Measurements from ENCODE around the gene GJA3.
A peak's percentile ranks its signal among the peaks of the same experiment; 100 is the strongest.

GJA3 gene

DNA sequence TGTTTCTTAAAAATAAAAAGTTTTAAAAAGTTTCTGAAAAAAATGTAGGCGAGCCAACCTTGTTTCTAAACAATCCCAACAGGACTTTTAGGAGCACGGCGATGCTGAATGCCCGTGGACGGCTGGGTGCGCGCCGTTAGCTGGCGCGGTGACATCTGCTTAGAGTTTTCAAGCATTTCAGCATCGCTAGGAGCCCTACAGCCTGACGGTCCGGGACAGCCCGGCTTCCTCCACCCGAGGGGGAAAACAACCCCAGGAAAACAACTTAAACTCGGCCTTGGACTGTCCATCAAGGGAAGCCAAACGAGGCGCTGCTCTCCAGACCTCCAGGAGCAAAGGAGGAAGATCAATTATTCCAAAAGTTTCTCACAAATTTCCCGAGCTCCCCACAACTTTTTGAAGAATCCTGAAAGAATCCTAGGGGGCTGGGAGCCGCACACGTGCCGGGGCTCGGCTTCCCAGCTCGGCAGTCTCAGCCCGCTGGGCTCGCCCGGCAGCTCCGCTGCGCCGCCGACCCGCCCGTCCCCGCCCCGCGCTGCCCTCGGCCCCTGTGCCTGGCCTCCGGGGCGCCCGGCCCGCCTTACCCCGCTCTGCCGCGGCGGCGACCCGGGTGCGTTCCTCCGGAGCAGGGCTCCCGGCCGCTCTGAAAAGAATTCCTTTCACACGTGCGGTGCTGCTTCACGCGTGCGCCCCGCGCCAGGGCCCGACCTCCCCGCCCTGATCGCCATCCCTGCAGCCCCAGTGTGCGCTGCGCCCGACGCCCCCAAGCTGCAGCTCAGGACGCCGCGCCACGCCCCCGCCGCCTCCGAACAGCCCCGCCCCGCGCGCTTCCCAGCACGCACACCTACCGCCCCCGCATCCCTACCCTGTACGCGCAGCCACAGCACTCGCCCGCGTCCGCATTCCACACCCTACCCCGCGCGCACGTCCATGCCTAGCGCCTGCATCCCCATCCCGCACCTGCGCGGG is at the start of gene GJA3:
TSS of gene GJA3 (minus strand) at position 747 of the 969 bp plus-strand sequence. CDS start 17,764 bp downstream, outside the sequence.
- DNase-seq (ENCODE audit: low read depth in 2 of 2, low spot score in 1 of 2), result peak in 1 of 2 donors; percentile 48

DNA sequence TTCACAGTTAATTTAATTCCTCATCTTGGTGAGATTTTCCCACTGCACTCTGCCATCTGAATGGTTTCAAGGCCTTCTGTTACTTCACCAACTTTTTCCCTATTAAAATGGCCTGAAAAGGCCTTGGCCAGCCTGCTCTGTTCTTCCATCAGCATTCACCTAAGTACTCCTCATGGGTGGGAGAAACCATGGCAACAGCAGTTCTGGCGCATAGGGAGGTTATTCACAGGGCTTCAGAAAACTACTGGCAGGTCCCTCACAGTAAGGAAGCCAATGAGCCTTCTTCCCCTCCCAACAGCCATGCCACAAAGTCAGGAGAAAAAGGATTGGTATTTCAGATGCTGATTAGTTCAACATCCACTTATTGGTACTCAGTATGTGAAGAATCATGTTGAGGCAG is 49.1 kb upstream of the GJA3 start:
- no peak for DNase-seq (ENCODE audit: low read depth in 2 of 2, low spot score in 1 of 2)

DNA sequence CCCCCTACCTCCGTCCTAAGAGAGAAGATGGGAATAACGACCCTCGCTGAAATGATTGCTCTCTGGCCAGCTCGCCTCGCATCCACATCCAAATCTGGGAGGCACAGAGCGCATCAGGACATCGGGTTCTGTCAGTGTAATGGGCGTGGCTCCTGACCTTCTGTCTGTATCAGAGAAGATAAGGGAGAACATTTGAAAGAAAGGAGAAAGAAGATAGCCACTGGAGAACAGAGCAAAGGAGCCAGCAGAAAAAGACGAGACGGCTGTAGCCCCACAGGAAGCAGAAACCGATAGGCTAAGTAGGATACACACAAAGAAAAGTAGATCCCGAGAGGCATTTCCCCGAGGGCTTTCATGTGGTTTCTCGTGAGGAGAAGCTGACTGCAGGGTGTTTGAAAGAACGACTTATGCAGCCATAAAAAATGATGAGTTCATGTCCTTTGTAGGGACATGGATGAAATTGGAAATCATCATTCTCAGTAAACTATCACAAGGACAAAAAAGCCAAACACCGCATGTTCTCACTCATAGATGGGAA is 45.9 kb upstream of the GJA3 start:
- no peak for DNase-seq (ENCODE audit: low read depth in 2 of 2, low spot score in 1 of 2)

DNA sequence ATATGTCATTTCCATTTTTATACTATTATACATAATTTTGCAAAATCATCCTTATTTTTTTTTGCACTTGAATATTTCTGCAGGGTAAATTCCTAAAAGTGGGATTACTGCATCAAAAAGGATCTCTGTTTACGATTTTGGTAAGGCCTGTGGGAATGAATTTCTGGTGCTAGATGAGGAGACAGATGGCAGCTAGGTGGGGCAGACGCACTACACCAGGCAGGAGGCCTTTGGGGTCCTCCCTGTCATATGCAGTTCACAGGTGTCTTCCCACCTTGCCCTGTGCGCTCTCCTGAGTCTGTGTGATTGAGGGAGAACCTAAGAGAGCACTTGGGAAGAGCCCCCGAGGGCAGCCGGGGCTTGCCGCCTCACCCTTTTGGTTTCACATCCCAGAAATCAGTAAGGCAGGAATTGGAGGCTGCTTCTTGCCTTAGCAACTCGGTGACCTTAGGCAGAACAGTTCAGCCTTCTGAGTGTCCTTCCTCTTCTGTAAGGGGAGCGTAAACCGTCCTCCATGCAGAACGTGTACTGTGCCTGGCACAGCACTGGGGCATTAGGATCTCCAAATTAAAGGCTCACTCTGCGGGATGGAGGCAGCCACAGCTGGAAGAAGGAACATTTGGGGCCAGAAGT is 45.3 kb upstream of the GJA3 start:
- DNase-seq (ENCODE audit: low read depth in 2 of 2, low spot score in 1 of 2), result no peak

DNA sequence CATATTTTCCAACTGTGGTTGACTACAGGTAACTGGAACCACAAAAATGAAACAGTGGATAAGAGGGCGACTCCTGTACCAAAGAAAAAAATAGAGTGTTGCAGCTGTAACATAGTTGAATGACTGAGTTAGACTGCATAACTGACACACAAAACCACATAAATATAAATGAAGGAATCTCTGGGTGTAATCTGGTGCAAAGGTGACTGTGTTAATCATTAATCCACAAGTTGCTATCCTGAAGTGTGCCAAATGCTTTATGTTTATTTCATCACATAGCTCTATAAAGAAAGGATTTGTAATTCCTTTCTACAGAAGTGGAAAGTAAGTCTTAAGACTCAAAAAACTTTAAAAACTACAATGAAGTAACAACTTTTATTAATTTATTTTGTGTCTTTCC is 37.9 kb upstream of the GJA3 start:
- DNase-seq (ENCODE audit: low read depth in 2 of 2, low spot score in 1 of 2), result no peak

DNA sequence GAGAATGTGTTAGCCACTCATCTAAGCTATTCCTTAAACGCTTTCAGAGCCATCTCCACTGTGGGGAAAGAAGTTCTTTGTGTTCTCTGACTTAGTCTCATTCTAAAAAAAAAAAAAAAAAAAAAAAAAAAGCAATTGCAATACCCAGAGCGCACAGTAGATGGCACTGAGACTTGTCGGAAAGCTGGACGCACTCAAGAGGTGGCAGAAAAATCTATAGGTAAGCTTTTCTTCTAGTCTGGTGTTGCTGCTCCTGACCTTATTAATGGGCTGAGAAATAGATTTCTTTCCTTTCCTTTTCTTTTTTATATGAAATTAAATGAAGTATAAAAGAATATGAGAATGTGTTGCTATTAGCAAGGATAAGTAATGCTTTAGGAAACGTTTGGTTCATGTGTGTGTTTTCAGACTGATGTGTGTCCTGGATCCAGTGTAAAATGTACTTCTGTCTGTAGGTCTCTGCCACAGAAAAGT is 36.5 kb upstream of the GJA3 start:
- no peak for DNase-seq (ENCODE audit: low read depth in 2 of 2, low spot score in 1 of 2)

DNA sequence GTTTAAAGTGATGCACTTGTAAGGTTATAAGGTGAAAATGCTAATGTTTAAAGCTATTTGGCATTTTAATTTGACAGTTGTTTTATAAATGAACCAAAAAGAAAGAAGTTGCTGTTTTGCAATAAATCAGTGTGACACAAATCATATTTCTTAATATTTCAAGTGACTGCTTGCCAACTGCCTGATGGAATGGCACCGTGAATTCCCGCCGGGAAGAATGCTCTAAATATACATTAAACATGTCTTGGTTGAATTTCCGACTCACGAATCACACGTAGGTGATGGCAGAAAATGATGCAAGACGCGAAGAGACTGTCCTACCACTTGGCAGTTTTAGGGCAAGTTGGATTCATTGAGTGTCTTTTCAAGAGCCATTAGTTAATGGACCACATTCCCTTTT is 34.9 kb upstream of the GJA3 start:
- DNase-seq (ENCODE audit: low read depth in 2 of 2, low spot score in 1 of 2), result no peak

DNA sequence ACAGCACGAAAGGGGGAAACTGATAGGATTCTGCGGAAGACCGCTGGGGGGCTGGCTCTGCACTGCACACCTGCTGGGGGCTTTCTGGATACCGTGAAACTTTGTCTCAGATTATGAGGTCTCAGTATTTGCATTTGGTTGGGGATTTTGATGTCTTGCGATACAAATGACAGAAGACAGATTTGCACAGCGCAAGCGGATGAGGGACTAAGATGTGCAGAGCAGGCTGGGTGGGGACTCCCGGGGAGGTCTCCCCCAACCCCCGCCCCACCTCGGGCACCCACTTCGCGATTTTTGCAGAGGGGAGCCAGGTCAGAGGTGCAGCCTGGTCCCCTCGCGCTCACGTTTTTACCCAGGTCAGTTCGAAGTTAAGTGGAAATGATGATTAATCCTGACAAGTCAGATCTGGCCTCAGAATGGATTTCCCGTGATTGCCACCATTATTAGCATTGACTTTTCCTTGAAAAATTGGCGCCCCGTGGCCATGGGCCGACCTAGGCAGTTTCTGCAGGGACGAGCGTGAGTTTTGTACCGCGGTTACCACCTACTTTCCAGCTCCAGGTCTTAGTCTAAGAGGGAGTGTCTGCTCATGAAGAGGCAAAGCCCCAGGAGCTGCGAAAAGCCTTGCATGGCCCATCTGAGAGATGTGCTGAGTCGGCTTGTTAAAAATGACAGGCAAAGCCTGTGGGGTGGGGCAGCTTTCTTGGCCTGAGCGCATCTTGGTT is 33.2 kb upstream of the GJA3 start:
- DNase-seq (ENCODE audit: low read depth in 2 of 2, low spot score in 1 of 2), result no peak

DNA sequence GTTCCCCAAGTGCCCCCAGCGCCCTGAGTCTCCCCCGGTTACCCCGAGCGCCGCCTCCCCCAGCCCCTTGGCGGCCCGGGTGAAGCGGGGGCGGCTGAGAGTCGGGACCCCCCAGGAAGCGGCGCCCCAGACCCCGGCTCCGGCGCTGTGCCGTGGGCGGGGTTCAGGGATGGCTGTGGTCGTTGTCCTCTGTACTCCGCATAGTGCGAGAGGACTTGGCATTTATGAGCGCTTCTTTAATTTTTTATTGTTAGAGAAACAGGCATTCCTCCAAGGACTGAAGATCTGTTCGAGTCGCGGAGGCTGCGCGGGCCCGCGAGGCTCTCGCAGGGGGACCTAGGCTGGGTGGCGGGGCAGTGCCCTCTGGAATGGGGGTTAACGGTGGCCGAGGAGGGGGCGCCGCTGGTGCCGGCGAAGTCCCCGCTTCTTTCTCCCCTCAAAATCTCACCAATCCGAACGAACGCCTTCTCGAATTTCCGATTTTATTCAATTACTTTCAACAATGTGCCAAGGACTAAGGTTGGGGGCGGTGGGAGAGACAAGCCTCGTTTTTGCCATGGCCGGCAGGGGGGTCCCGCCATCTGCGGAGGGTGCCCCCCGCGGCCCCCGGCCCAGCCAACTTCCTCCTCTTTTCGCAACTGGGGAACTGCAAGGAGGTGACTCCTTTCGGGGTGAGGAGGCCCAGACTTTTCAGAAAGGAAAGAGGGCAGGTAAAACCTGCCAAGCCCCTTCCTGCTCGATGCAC is 32.5 kb upstream of the GJA3 start:
- DNase-seq (ENCODE audit: low read depth in 2 of 2, low spot score in 1 of 2), result no peak

DNA sequence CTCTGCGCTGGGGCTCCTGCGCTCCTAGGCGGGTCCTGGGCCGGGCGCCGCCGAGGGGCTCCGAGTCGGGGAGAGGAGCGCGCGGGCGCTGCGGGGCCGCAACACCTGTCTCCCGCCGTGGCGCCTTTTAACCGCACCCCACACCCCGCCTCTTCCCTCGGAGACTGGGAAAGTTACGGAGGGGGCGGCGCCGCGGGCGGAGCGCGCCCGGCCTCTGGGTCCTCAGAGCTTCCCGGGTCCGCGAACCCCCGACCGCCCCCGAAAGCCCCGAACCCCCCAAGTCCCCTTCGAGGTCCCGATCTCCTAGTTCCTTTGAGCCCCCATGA is 31.9 kb upstream of the GJA3 start, which contains the start of gene GJB2:
TSS of gene GJB2 (minus strand) at position 103 of the 326 bp plus-strand sequence. CDS start 3,357 bp downstream, outside the sequence.
- DNase-seq (ENCODE audit: low read depth in 2 of 2, low spot score in 1 of 2), result no peak

DNA sequence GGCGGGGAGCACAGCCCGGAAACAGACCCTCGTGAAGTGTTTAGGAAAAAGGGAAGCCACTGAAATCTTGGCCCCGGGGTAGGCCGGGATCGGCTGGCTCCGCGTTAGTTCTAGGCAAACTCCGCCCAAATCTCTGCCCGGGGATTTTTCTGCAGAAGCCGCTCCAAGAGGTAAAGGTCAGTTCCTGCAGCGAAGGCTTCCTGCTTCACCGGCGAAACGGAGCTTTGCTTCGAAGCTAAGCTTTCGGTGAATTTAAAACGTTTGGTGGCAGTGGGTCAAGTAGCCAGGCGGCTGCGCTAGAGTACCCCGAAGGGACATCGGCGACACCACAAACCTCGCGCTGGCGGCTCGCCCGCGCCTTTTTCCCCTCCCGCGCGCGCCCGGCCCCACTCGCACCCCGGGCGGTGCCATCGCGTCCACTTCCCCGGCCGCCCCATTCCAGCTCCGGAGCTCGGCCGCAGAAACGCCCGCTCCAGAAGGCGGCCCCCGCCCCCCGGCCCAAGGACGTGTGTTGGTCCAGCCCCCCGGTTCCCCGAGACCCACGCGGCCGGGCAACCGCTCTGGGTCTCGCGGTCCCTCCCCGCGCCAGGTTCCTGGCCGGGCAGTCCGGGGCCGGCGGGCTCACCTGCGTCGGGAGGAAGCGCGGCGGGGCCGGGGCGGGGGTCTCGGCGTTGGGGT is 31.4 kb upstream of the GJA3 start:
- no peak for DNase-seq (ENCODE audit: low read depth in 2 of 2, low spot score in 1 of 2)

DNA sequence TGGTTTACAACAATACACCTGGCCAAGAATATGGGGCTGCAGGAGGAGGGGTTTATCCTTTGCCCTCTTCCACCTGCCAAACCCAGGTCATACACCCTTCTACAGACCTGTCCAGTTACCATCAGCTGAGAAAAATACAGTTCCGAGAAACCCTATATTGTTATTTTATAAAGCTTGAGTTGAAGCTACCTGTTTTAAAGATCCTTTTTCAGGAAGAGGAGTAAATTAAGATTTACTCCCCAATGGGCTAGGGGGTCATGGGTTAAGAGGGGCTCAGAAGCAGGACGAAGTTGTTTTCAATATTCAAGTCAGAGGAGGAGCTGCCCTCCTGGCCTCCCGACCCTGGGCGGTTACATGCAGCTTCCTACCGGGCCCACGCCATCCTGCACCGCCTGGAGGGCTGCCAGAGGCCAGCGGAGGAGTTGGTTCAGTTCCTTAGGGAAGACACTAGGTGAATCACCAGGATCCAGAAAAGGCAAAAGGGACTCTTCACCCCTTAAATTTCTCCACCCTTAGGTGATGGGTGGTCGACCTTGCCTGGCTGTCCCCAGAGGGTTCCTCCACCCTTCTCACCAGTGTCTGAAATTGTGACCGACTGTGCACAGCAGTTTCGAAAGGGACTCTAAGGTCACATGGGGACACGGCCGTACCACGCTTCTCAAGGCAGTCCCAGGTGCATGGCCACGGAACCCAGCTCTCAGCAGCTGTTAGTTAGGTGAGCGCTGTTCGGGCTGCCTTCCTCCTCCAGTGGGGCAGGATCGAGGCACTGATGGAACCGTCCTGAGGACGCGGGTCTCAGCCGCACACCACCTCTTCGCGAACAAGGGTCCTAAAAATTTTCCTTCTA is 30.7 kb upstream of the GJA3 start:
- DNase-seq (ENCODE audit: low read depth in 2 of 2, low spot score in 1 of 2), result no peak

DNA sequence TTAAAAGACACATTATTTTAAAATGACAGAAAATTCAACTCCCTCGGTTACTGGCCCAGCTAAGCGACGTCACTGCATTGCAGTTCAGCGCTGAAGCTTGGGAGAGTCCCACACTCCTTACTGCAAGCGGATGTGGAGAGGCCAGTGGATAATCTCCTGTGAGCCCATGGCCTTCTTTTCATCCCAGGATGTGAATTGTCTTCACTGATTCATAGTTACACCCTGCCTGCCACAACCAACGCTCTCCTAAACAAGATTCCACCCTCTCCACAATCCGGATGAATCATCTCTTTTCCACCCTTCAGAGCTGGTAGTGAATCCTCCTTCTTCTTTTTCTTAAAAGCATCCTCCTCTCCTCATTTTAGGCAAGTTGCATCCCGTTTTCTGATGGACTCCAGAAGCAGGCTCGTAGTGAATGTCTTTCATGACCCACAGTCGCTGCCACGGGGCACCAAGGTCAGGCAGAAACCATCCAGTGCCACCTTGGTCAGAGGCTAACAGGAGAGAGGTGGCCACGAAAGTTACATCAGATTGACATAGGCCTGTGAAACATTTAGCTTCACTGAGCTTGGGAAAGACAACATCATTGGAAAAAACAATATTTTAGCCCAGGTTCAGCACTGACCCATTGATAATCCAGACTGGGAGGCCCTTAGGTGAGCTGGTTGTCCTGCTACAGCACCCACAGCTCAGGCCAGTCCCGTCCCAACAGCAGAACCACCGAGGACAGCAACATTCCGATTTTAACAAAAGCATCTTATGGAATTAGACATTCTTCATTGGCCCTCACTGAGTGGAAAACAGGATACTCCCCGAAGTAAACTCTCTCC is 29.8 kb upstream of the GJA3 start:
- DNase-seq (ENCODE audit: low read depth in 2 of 2, low spot score in 1 of 2), result no peak

DNA sequence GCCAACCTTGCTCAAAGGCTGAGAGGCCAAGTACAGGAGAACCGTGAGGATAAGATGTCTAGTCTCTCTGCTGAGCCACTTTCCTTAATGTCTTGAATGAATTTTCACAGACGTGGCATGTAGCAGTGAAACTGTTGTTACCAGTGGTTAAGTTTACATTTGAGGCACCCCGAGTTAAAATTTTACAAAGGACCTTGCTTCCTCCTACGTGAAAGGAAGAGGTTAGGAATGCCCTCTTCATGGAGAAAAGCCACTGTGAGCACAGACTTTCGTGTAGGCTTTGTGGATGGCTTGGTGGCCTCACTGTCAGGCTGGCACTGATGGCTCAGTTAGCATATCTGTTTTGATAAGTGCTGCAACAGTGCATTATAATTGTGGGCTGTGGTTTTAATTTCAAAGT is 29.2 kb upstream of the GJA3 start:
- DNase-seq (ENCODE audit: low read depth in 2 of 2, low spot score in 1 of 2), result no peak

DNA sequence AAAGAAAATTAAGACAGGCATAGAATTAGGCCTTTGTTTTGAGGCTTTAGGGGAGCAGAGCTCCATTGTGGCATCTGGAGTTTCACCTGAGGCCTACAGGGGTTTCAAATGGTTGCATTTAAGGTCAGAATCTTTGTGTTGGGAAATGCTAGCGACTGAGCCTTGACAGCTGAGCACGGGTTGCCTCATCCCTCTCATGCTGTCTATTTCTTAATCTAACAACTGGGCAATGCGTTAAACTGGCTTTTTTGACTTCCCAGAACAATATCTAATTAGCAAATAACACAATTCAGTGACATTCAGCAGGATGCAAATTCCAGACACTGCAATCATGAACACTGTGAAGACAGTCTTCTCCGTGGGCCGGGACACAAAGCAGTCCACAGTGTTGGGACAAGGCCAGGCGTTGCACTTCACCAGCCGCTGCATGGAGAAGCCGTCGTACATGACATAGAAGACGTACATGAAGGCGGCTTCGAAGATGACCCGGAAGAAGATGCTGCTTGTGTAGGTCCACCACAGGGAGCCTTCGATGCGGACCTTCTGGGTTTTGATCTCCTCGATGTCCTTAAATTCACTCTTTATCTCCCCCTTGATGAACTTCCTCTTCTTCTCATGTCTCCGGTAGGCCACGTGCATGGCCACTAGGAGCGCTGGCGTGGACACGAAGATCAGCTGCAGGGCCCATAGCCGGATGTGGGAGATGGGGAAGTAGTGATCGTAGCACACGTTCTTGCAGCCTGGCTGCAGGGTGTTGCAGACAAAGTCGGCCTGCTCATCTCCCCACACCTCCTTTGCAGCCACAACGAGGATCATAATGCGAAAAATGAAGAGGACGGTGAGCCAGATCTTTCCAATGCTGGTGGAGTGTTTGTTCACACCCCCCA is 28.1 kb upstream of the GJA3 start:
- no peak for DNase-seq (ENCODE audit: low read depth in 2 of 2, low spot score in 1 of 2)

DNA sequence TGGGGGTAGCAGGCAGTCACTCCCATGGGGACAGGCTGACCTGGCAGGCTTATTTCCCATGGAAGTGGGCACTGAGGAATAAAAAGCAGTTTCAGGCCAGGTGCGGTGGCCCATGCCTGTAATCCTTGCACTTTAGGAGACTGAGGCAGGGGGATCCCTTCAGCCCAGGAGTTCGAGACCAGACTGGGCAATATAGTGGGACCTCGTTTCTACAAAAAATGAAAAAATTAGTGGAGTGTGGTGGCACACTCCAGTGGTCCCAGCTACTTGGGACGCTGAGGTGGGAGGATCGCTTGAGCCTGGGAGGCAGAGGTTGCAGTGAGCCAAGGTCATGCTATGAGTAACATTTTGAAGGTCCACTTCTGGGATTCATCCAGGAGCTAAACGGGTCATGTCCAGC is 25.9 kb upstream of the GJA3 start:
- DNase-seq (ENCODE audit: low read depth in 2 of 2, low spot score in 1 of 2), result no peak

DNA sequence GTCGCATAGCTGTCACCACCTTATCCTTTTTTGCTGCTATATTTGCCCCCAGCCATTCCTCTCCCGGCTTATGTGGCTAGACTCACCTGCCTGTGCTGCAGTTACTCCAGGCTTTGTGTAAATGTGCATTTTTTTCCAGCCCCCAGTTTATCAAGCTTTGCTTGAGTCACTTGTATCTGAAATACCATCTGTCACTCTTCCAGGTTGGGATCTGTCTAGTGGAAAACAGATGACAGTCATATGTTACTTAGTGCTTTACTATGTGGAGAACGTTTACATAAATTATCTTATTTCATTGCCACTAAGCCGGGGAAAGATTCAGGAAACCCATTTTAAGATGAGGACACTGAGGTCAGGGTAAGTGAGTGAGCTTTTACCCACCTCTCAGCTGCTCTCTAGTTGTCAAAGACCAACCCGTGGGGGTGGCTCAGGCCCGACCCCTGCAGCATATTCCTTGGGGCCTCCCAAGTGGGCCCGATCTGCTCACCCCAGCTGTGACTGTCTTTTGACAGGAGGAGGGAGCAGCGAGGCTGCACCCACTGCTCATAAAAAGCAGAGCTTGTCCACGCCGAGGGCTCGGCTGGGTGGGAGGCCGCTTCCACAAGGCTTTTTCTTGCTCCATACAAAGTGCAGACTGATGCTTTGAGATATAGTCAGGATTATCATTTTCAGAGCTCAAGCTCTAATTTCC is 24.7 kb upstream of the GJA3 start:
- DNase-seq (ENCODE audit: low read depth in 2 of 2, low spot score in 1 of 2), result no peak

Data from stimulated activated CD8-positive, alpha-beta memory T cell treated with anti-CD3 and anti-CD28 coated beads, Interleukin-4, amount 100 ng/mL, for 4 hours (primary cell).